Measurements from ENCODE around the gene PLPP4. TPM values are rescaled to one million over a fixed set of nuclear protein-coding genes. Genes with fewer than 3 reads are reported as not detected.

Gene PLPP4
- total RNA-seq, 1 experiment from 2014 or later: not detected

GRCh38 chr10:120612756-120613155, 155.7 kb downstream of the PLPP4 start:
- no peak overlapping the region for H3K9ac ChIP-seq (ENCODE audit: low read length)
- no peak overlapping the region for H3K27ac ChIP-seq (ENCODE audit: low read depth, low read length)
- no peak for ATAC-seq
- no peaks in the 10 kb centered on the region for H4K20me1 ChIP-seq (ENCODE audit: insufficient read depth)
- no peak for TF ChIP-seq EGR1 (IDR thresholded peaks at IDR 0.05; ENCODE audit: low read depth)
- no peak for TF ChIP-seq EZH2 (IDR thresholded peaks at IDR 0.05)
- no peak for TF ChIP-seq POLR2AphosphoS5 (IDR thresholded peaks at IDR 0.05; ENCODE audit: low read depth, low read length)
- no peak for TF ChIP-seq ELF1 (IDR thresholded peaks at IDR 0.05; ENCODE audit: borderline replicate concordance, low read depth)
- no peak for TF ChIP-seq YY1 (IDR thresholded peaks at IDR 0.05; ENCODE audit: extremely low read depth, insufficient replicate concordance, low read depth, low read length)
- no peak overlapping the region for H2AFZ ChIP-seq (ENCODE audit: low read depth, low read length, poor library complexity, severe bottlenecking)
- H3K4me2 ChIP-seq (ENCODE audit: low read length): no peak overlapping the region
- POLR2A ChIA-PET: no interaction called here
- H3K9me3 ChIP-seq (ENCODE audit: control insufficient read depth in 1 of 2, insufficient read depth in 1 of 2, low read depth in 1 of 2, low read length in 2 of 2): peaks cover 5 to 8% of the 10 kb centered on the region in 2 experiments; a peak in 1 of 4 replicates
- no peak for DNase-seq (ENCODE audit: low read depth, low spot score)
- H3K36me3 ChIP-seq (ENCODE audit: control insufficient read depth in 1 of 2, insufficient read depth in 2 of 2, low read length in 2 of 2): no peaks in the 10 kb centered on the region
- H3K4me3 ChIP-seq (replicated peaks in 1 of 2; ENCODE audit: low read depth in 1 of 2, low read length in 2 of 2): no peak overlapping the region
- no peaks in the 10 kb centered on the region for H3K9me2 ChIP-seq (ENCODE audit: insufficient read depth)
- no peaks in the 10 kb centered on the region for H3K79me2 ChIP-seq (ENCODE audit: insufficient read depth, low read length)
- RAD21 ChIA-PET (ENCODE audit: low non-redundant PET in 1 of 2, low total read pairs in 2 of 2, uncharacterized antibody in 2 of 2, unreplicated experiment in 2 of 2): no interaction called here
- peaks cover 12% of the 10 kb centered on the region; the same call in 1 of the 2 replicates for H3K27me3 ChIP-seq (ENCODE audit: insufficient read depth, low read length)
- no TSS peak for BruUV-seq (replicated peaks)
- CTCF ChIA-PET: interaction anchor here (0.9 kb wide), 1 partner anchor 276 kb away, joined by 3 read pairs; no protein-coding TSS in a partner anchor
- no peaks in the 10 kb centered on the region for H3K4me1 ChIP-seq (ENCODE audit: control insufficient read depth in 1 of 2, insufficient read depth in 2 of 2, low read length in 2 of 2)
- intact Hi-C loops (cut with micrococcal nuclease): no loop called here

DNA sequence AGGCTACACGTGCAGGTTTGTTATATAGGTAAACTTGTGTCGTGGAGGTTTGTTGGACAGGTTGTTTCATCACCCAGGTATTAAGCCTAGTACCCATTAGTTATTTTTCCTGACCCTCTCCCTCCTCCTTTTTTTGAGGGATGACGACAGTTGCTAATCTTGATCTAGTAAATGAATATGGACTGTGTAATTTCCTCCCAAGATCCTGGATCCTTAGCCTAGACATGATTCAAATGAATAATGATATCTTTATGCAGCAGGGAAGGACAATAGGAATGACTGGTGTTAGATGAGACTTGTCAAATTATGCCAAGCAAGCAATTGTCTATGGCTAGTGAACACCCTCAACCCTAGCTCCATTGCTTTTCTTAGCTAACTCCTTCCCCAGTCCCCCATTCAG, 156.2 kb downstream of the PLPP4 start:
- no peaks in the 10 kb centered on the region for H3K79me2 ChIP-seq (ENCODE audit: insufficient read depth, low read length)
- H3K4me1 ChIP-seq (ENCODE audit: control insufficient read depth in 1 of 2, insufficient read depth in 2 of 2, low read length in 2 of 2): no peaks in the 10 kb centered on the region
- BruUV-seq (replicated peaks): no TSS peak
- intact Hi-C loops (cut with micrococcal nuclease): no loop called here
- no peak for ATAC-seq
- no peaks in the 10 kb centered on the region for H3K36me3 ChIP-seq (ENCODE audit: control insufficient read depth in 1 of 2, insufficient read depth in 2 of 2, low read length in 2 of 2)
- no peak overlapping the region for H3K4me2 ChIP-seq (ENCODE audit: low read length)
- no peaks in the 10 kb centered on the region for H4K20me1 ChIP-seq (ENCODE audit: insufficient read depth)
- no peak for DNase-seq (ENCODE audit: low read depth, low spot score)
- CTCF ChIA-PET: no interaction called here
- H3K9me2 ChIP-seq (ENCODE audit: insufficient read depth): no peaks in the 10 kb centered on the region
- POLR2A ChIA-PET: no interaction called here
- peaks cover 12% of the 10 kb centered on the region; the same call in 1 of the 2 replicates for H3K27me3 ChIP-seq (ENCODE audit: insufficient read depth, low read length)
- H3K9me3 ChIP-seq (ENCODE audit: control insufficient read depth in 1 of 2, insufficient read depth in 1 of 2, low read depth in 1 of 2, low read length in 2 of 2): peaks cover 5 to 8% of the 10 kb centered on the region in 2 experiments; a peak in 1 of 4 replicates
- H3K9ac ChIP-seq (ENCODE audit: low read length): no peak overlapping the region
- RAD21 ChIA-PET (ENCODE audit: low non-redundant PET in 1 of 2, low total read pairs in 2 of 2, uncharacterized antibody in 2 of 2, unreplicated experiment in 2 of 2): no interaction called here
- H2AFZ ChIP-seq (ENCODE audit: low read depth, low read length, poor library complexity, severe bottlenecking): no peak overlapping the region
- no peak overlapping the region for H3K27ac ChIP-seq (ENCODE audit: low read depth, low read length)
- TF ChIP-seq ELF1 (IDR thresholded peaks at IDR 0.05; ENCODE audit: borderline replicate concordance, low read depth): no peak
- no peak for TF ChIP-seq RAD21 (IDR thresholded peaks at IDR 0.05; ENCODE audit: low read depth)
- no peak overlapping the region for H3K4me3 ChIP-seq (replicated peaks in 1 of 2; ENCODE audit: low read depth in 1 of 2, low read length in 2 of 2)
